NCI-H748 treated with DMSO at 0.1 percent for 48 hours (cell line): ENCODE data around the gene ENPP6.

Source experiments
- DNase-seq: peaks from one replicate; lab custom pipeline; 2025; lab: John Stamatoyannopoulos, UW

Gene ENPP6

GRCh38 chr4:184217634-184218033 lies at the start of gene ENPP6:
TSS of gene ENPP6 (minus strand) at chr4:184217873. CDS start at chr4:184217819, 54 bp downstream.
- no peak for DNase-seq

- DNase-seq: no peak
Observed at GRCh38 chr4:184267206-184267608, 49.5 kb upstream of the ENPP6 start.

GRCh38 chr4:184265546-184266351 lies 48.1 kb upstream of the ENPP6 start:
- no peak for DNase-seq

- peak; percentile 79 for DNase-seq
Observed at GRCh38 chr4:184263910-184264732, 46.4 kb upstream of the ENPP6 start.

GRCh38 chr4:184263461-184263860 lies 45.8 kb upstream of the ENPP6 start:
- DNase-seq: no peak

- no peak for DNase-seq
Observed at GRCh38 chr4:184262901-184263300, 45.2 kb upstream of the ENPP6 start.

GRCh38 chr4:184261246-184261645 lies 43.6 kb upstream of the ENPP6 start:
- DNase-seq: no peak

- no peak for DNase-seq
Observed at GRCh38 chr4:184259866-184260265, 42.2 kb upstream of the ENPP6 start.

- DNase-seq: no peak
Observed at GRCh38 chr4:184259081-184259480, 41.4 kb upstream of the ENPP6 start.

- DNase-seq: no peak
Observed at GRCh38 chr4:184255871-184256642, 38.4 kb upstream of the ENPP6 start.

GRCh38 chr4:184255361-184255760 lies 37.7 kb upstream of the ENPP6 start:
- no peak for DNase-seq

- no peak for DNase-seq
Observed at GRCh38 chr4:184253072-184253420, 35.4 kb upstream of the ENPP6 start.

- DNase-seq: no peak
Observed at GRCh38 chr4:184252136-184253071, 34.7 kb upstream of the ENPP6 start.

- DNase-seq: no peak
Observed at GRCh38 chr4:184251670-184251980, 34.0 kb upstream of the ENPP6 start.

GRCh38 chr4:184250795-184251669 lies 33.4 kb upstream of the ENPP6 start:
- DNase-seq: peak; percentile 62

- DNase-seq: no peak
Observed at GRCh38 chr4:184248216-184248615, 30.5 kb upstream of the ENPP6 start.

GRCh38 chr4:184247421-184247820 lies 29.7 kb upstream of the ENPP6 start:
- DNase-seq: no peak

GRCh38 chr4:184246426-184246825 lies 28.8 kb upstream of the ENPP6 start:
- DNase-seq: no peak

- no peak for DNase-seq
Observed at GRCh38 chr4:184238072-184238745, 20.5 kb upstream of the ENPP6 start.

GRCh38 chr4:184237612-184238011 lies 19.9 kb upstream of the ENPP6 start:
- no peak for DNase-seq
